GM12801 (cell line): Measurements from ENCODE around the gene RRAS.

Experiments
- TF ChIP-seq, protein P1 (sequence below): IDR thresholded peaks from one replicate; pipeline ENCODE4 v1.5.1; 2011; ENCODE audit warnings: control low read depth; ENCODE audit not compliant: insufficient read length; ENCODE audit errors: extremely low read depth

RRAS gene

GRCh38 chr19:49613374-49613773, 26.6 kb downstream of the RRAS start:
- TF ChIP-seq, protein P1, sequence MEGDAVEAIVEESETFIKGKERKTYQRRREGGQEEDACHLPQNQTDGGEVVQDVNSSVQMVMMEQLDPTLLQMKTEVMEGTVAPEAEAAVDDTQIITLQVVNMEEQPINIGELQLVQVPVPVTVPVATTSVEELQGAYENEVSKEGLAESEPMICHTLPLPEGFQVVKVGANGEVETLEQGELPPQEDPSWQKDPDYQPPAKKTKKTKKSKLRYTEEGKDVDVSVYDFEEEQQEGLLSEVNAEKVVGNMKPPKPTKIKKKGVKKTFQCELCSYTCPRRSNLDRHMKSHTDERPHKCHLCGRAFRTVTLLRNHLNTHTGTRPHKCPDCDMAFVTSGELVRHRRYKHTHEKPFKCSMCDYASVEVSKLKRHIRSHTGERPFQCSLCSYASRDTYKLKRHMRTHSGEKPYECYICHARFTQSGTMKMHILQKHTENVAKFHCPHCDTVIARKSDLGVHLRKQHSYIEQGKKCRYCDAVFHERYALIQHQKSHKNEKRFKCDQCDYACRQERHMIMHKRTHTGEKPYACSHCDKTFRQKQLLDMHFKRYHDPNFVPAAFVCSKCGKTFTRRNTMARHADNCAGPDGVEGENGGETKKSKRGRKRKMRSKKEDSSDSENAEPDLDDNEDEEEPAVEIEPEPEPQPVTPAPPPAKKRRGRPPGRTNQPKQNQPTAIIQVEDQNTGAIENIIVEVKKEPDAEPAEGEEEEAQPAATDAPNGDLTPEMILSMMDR, result no peak

DNA sequence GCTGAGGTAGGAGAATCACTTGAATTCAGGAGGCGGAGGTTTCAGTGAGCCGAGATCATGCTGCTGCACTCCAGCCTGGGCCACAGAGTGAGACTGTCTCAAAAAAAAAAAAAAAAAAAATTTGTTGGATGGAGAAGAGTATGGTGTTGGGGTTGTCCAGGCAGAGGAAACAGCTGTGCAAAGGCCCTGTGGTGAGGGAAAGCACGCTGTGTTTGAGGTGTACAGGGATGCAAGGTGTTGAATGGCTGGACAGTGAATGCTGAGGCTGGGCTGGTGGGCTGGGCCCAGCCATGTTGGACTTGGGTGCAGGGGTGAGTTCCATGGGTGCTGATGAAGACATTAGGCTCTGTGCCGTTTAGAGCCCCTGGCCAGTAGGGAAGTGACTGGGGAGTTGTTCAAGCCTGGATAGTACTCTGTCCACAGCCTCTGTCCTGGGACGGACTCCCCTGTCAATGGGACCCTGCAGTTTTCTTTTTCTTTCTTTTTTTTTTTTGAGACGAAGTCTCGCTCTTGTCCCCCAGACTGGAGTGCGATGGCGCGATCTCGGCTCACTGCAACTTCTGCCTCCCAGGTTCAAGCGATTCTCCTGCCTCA, 30.3 kb downstream of the RRAS start:
- TF ChIP-seq, protein P1, result no peak

GRCh38 chr19:49605605-49606004, 34.3 kb downstream of the RRAS start:
- TF ChIP-seq, protein P1, result no peak

DNA sequence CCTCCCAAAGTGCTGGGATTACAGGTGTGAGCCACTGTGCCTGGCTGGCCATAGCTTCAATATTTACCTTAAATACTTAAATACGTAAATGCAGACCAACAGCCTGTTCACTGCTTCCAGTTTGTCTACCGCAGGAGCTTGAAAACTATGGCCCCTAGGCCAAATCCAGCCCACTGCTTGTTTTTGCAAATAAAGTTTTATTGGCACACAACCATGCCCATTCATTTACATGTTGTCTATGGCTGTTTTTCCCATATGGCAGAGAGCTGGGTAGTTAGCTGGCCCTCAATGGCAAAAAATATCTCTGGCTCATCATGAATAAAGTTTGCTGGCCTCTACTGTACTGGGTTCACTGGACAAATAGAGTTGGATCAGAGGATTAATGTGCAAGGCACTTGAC, 37.1 kb downstream of the RRAS start:
- TF ChIP-seq, protein P1, result no peak

GRCh38 chr19:49601482-49602038, 38.4 kb downstream of the RRAS start:
- TF ChIP-seq, protein P1, result no peak

- TF ChIP-seq, protein P1, result no peak
Observed at GRCh38 chr19:49599378-49600295, 40.3 kb downstream of the RRAS start.

DNA sequence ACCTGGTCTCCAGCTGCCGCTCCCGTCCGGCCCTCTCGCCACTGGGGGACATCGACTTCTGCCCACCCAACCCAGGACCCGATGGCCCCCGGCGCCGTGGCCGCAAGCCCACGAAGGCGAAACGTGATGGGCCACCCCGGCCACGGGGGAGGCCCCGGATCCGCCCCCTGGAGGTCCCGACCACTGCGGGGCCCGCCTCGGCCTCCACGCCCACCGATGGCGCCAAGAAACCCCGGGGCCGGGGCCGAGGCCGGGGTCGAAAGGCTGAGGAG, 42.3 kb downstream of the RRAS start:
- TF ChIP-seq, protein P1, result no peak
